Motor neuron (in vitro differentiated cells): ENCODE data around the gene BRSK2. TPM values are rescaled to one million over a fixed set of nuclear protein-coding genes. Genes with fewer than 3 reads are reported as not detected.
"Not testable (repeated sequence)": the region's sequence is repeated elsewhere in the genome, so short reads cannot be mapped to it uniquely, and the experiment has no call there.

Source experiments
- ATAC-seq, 8 experiments: fragments of 200-7000 bp; cut with Tn5 transposase; replicated peaks in 6 of 8; 2 replicates each; pipeline ENCODE4 v1.8.0; 2021; ENCODE audit warnings: mild to moderate bottlenecking in 8 of 8, moderate library complexity in 8 of 8
- H3K27ac ChIP-seq, 2 donors: fragments of 250-450 bp; sonication (Bioruptor Pico); 2 replicates each; pipeline ENCODE4 v1.9.0; 2021; ENCODE audit warnings: antibody characterized with exemption in 2 of 2, mild to moderate bottlenecking in 2 of 2, moderate library complexity in 1 of 2
- H3K4me1 ChIP-seq, 2 donors: fragments of 250-450 bp; sonication (Bioruptor Pico); replicated peaks in 1 of 2; 2 replicates each; pipeline ENCODE4 v1.6.1; 2021; ENCODE audit warnings: antibody characterized with exemption in 2 of 2, mild to moderate bottlenecking in 2 of 2, moderate library complexity in 1 of 2
- H3K4me3 ChIP-seq, 5 donors: fragments of 250-450 bp; sonication (Bioruptor Pico); 2 replicates each; pipeline ENCODE4 v1.9.0; 2021; ENCODE audit warnings: antibody characterized with exemption in 5 of 5, mild to moderate bottlenecking in 5 of 5, moderate library complexity in 4 of 5
- WGBS, 10 experiments: fragments of 450-650 bp; shearing (Covaris generic); methylation state at CpG; one replicate each; pipeline ENCODE4 v1.0.0; 2022; 5-methylcytosine and 5-hydroxymethylcytosine counted together
- in situ Hi-C, 9 experiments: fragments of 400-800 bp; cut with MboI; loops; one replicate each; pipeline ENCODE4 v1.15.0; 2021; ENCODE audit warnings: low sequenced_read_pairs in 9 of 9, low pct_unique_long_range_greater_than_20kb in 2 of 9; ENCODE audit not compliant: unreplicated experiment in 9 of 9
- total RNA-seq, 8 experiments: library from RNA; unstranded; fragments of 300-600 nt; gene quantifications; 2 replicates each; pipeline versions ENCODE4 v1.2.3 to v1.2.4, GENCODE V29; 2022

BRSK2 gene
- total RNA-seq, 8 experiments from 2014 or later, result 0.77 to 54.6 (median 25.1) TPM

DNA sequence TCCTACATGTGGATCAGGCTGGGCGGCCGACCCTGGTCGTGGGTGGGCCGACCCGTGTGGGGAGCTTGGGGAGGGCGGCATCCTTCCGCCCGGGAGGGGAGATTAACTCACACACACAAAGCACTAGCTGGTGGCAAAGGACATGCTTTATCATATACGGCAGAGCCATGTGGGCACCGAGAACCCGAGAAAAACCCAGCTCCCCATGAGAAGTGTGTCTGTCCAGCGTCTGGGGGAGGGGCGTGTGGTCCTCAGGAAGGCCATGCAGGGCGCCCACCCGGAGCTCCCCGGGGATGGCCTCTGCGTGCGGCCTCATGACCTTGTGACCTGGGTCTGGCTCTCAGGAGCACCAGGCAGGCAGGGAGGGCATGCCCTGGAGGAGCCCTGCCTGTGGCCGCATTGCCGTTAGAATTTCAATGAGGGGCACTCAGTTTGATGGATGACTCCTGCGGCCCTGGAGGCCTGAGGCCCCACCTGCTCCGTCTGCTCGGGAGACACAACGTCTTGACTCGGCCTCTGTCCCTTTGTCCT, 40.9 kb upstream of the BRSK2 start:
- Histone ChIP-seq H3K27ac (peak overlapping the region; percentile 73 to 78), H3K4me3 (no peak overlapping the region), H3K4me1 (peaks cover 30 to 40% of the 10 kb centered on the region in 2 donors)
- 0 to 18% (median 0%) methylated on average over 2 to 4 of the region's 25 CpGs; no CpG with 5 or more reads in 7 of the 10 experiments for WGBS, 10 experiments
- in situ Hi-C loops, result no loop called here
- peak in 5 of 8 experiments; percentile 80 to 85 (median 83) for ATAC-seq

DNA sequence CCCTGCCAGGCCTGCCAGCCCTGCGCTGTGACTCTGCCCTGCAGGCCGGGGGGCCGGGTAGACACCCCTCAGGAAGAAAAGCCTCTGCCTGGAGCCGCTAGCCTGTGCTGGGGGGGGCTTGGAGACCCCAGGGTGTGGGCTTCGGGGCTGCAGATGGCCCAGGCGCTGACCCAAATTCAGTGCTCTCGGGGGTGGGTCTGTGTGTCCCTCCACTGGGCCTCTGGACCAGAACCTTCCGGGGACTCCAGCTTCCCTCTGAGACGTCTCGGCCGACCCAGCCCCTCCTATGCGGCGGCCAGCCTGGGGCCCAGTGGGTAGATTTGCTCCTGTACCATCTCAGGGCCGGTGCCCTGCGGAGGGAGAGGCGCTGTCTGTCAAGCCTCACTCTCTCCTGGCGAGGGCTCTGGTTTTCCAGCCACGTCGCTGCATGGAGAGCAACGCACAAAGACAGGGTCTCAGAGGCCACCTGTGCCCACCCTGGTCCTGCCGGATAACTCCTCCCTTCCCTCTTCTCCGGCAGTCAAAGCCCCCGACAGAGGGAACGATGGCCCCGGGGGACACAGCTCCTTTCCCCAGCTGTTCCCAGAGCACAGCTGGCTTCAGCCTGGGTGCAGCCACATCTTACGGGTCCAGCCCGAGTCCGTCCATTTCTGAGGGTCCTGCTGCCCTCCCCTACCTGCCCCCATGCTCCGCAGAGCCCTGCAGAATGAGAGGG, 40.2 kb upstream of the BRSK2 start:
- ATAC-seq, result peak in 5 of 8 experiments; percentile 52 to 66 (median 59)
- in situ Hi-C loops, result no loop called here
- peaks cover 30 to 40% of the 10 kb centered on the region in 2 donors for H3K4me1 ChIP-seq
- no peak overlapping the region for H3K4me3 ChIP-seq
- peak overlapping the region; percentile 73 to 78 for H3K27ac ChIP-seq
- 0 to 4% methylated on average over 3 to 5 of the region's 29 CpGs; no CpG with 5 or more reads in 8 of the 10 experiments for WGBS, 10 experiments

DNA sequence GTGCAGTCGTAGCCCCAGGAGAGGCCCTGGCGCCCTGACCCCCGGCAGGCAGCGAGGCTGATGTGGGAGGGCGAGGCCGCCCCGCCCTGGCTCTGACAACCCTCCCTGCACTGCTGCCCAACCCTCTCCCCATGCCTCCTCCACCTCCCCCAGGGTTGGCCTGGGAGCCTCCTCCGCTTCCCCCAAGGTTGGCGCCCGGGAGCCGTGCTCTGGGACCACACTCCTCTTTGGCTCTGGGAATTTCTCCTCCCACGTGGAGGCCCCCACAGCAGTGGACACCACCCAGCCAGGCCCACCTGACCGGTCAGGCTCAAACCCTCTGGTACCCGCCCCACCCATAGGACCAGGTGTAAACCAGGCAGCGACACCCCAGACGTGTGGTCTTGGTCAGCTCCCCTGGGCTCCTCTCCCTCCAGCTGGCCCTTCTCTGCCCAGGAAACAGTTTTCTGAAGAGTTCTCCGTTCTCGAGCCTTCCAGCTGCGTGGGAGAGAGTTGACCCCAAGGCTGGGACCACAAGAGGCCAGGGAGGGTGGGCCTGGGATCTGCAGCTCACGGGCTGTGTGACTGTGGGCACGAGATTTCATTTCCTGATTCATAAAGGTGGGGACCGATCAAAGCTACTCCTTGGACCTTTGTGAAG, 39.5 kb upstream of the BRSK2 start:
- Histone ChIP-seq H3K27ac (peak overlapping the region; percentile 73 to 78), H3K4me1 (peaks cover 30 to 40% of the 10 kb centered on the region in 2 donors), H3K4me3 (no peak overlapping the region)
- in situ Hi-C loops, result no loop called here
- 47 to 83% (median 75%) methylated on average over 1 to 3 of the region's 22 CpGs; no CpG with 5 or more reads in 5 of the 10 experiments for WGBS, 10 experiments
- peak in 5 of 8 experiments; percentile 6 to 32 (median 15) for ATAC-seq

DNA sequence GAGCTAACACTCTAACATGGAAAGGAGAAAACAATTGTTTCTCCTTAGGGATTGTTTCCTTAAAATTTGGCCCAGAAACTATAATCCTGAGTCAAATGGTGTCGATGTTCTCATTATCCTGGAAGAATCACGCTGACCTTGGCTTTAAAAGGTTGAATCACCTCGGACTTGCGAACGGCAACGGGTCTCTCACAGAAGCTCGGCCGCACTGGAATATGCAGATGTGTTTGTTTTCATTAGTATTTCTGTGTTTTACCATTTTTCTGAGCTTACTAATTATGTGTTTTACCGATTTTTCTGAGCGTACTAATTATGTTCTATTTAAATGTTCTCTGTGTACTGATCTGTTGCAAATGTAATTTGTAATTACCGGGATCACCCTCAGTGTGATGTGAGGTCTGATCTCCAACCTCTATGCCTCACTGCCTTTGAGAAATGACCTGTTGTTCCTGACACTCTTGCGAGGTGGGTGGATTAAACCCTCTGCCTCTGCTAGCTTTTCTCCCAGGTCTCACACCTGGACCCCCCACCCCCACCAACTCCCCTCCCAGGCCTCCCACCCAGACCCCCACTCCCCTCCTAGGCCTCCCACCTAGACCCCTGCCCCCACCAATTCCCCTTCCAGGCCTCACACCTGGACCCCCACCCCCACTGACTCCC, 38.3 kb upstream of the BRSK2 start:
- in situ Hi-C loops, result no loop called here
- WGBS, 10 experiments, result 29 to 61% (median 51%) methylated on average over 5 to 11 of the region's 12 CpGs; no CpG with 5 or more reads in 2 of the 10 experiments
- Histone ChIP-seq H3K27ac (no peak overlapping the region), H3K4me1 (peaks cover 30 to 40% of the 10 kb centered on the region in 2 donors), H3K4me3 (no peak overlapping the region)
- ATAC-seq, result peak in 1 of 8 experiments; percentile 49

DNA sequence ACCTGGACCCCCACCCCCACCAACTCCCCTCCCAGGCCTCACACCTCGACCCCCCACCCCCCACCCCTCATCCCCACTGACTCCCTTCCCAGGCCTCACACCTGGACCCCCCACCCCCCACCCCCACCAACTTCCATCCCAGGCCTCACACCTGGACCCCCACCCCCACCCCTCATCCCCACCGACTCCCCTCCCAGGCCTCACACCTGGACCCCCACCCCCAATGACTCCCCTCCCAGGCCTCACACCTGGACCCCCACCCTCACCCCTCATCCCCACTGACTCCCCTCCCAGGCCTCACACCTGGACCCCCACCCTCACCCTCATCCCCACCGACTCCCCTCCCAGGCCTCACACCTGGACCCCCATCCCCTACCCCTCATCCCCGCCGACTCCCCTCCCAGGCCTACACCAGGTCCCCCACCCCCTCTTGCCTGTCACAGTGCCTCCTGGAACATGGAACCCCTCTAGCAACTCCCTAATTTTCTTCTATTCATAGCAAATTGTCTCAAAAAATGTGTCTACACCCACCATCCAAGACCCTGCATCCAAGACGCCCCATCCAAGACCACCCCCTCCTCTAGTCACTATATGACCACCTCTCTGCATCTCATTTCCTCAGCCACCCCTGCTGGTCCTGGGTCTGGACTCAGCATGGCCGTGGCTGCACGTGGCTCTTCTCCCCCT, 36.9 kb upstream of the BRSK2 start:
- Histone ChIP-seq H3K4me1 (peaks cover 30 to 37% of the 10 kb centered on the region in 2 donors), H3K4me3 (no peak overlapping the region), H3K27ac (no peak overlapping the region)
- ATAC-seq, result no peak
- 0 to 60% methylated on average over 1 of the region's 8 CpGs; no CpG with 5 or more reads in 8 of the 10 experiments for WGBS, 10 experiments
- in situ Hi-C loops, result no loop called here

DNA sequence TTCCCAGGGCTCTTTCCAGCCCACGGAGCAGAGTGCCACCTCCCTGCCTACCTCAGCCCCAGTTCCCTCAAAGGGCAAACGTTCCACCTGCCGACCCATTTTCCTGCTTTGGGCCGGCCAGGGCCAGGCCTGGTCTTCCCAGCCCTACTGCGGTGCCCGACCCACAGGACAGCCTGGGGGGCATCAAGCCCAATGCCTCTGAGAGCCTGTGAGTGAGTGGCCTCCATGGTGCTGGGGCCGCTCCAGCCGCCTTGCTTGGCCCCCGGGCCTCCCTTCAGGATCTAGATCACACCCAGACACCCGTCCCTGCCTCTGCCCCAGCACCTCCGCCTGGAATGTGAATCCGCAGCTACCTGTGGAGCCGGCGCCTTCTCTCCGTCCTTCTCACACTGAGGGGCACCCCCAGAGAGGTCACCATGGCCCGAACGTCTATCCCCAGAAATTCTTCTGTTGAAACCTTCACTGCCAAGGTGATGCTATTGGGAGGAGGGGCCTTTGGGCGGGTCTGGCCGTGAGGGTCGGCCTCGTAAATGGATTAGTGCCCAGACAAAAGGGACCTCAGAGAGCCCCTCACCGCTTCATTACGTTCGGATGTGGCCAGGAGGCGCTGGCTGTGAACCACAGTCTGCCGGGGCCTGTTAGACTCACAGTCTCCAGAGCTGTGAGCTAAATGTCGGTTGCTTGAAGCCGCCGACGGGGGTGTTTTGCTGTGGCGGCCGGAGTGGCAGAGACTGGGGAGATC, 36.2 kb upstream of the BRSK2 start:
- H3K4me1 ChIP-seq, result peaks cover 22 to 32% of the 10 kb centered on the region in 2 donors
- in situ Hi-C loops, result no loop called here
- WGBS, 10 experiments, result 40 to 76% (median 46%) methylated on average over 1 to 11 of the region's 32 CpGs; no CpG with 5 or more reads in 3 of the 10 experiments
- no peak overlapping the region for H3K4me3 ChIP-seq
- ATAC-seq, result no peak
- H3K27ac ChIP-seq, result no peak overlapping the region

GRCh38 chr11:1354125-1354938, 35.4 kb upstream of the BRSK2 start:
- Histone ChIP-seq H3K4me1 (peaks cover 15 to 24% of the 10 kb centered on the region in 2 donors), H3K4me3 (no peak overlapping the region), H3K27ac (no peak overlapping the region)
- in situ Hi-C loops, result no loop called here
- WGBS, 10 experiments, result 0 to 88% (median 79%) methylated on average over 1 to 6 of the region's 32 CpGs; no CpG with 5 or more reads in 5 of the 10 experiments
- no peak for ATAC-seq

GRCh38 chr11:1356007-1356435, 33.7 kb upstream of the BRSK2 start:
- in situ Hi-C loops, result no loop called here
- WGBS, 10 experiments, result 34 to 93% (median 80%) methylated on average over 1 to 9 of the region's 14 CpGs
- H3K4me3 ChIP-seq, result no peak overlapping the region
- ATAC-seq, result no peak
- peaks cover 3 to 7% of the 10 kb centered on the region in 2 donors for H3K4me1 ChIP-seq
- no peak overlapping the region for H3K27ac ChIP-seq

DNA sequence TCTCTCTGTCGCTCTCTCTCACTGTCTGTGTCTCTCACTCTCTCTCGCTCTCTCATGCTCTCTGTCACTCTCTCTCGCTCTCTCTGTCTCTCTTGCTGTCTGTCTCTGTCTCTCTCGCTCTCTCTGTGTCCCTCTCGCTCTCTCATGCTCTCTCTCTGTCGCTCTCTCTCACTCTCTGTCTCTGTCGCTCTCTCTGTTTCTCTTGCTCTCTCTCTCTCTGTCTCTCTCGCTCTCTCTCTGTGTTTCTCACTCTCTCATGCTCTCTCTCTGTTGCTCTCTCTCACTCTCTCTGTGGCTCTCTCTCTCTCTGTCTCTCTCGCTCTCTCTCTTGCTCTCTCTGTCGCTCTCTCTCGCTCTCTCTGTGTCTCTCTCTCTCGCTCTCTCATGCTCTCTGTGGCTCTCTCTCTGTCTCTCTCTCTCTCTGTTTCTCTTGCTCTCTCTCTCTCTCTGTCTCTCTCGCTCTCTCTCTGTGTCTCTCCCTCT, 33.2 kb upstream of the BRSK2 start:
- H3K27ac ChIP-seq, result no peak overlapping the region
- no peak for ATAC-seq
- H3K4me3 ChIP-seq, result no peak overlapping the region
- WGBS, 10 experiments, result 38 to 97% (median 84%) methylated on average over 7 to 13 of the region's 13 CpGs
- peaks cover 0 to 3% of the 10 kb centered on the region in 2 donors for H3K4me1 ChIP-seq
- in situ Hi-C loops, result no loop called here

GRCh38 chr11:1358286-1358685, 31.4 kb upstream of the BRSK2 start:
- in situ Hi-C loops, result no loop called here
- Histone ChIP-seq H3K4me1 (peaks cover 0 to 3% of the 10 kb centered on the region in 2 donors), H3K27ac (no peak overlapping the region), H3K4me3 (no peak overlapping the region)
- ATAC-seq, result peak in 7 of 8 experiments; percentile 27 to 98 (median 55)
- WGBS, 10 experiments, result 10 to 100% (median 93%) methylated on average over 1 to 3 of the region's 16 CpGs; no CpG with 5 or more reads in 7 of the 10 experiments

DNA sequence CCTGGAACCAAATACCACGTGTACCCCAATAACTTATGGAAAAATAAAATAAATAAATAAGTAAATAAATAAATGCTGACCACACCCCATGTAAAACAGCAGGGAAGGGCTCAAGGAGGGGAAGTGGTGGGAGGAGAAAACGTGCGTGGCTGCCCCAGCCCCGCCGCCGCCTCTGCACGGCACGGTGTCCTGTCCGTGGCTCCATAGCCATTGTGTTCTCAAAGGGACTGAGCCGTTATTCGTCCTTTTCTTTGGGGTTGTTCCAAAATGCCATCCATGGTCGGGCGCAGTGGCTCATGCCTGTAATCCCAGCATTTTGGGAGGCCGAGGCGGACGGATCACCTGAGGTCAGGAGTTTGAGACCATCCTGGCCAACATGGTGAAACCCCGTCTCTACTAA, 30.8 kb upstream of the BRSK2 start:
- H3K4me3 ChIP-seq, in situ Hi-C loops, H3K27ac ChIP-seq, ATAC-seq, H3K4me1 ChIP-seq: not testable (repeated sequence)
- WGBS, 10 experiments, result 53 to 98% (median 88%) methylated on average over 2 to 13 of the region's 17 CpGs; no CpG with 5 or more reads in 2 of the 10 experiments
